ENCODE data around the gene LRBA. TPM values are rescaled to one million over a fixed set of nuclear protein-coding genes. Genes with fewer than 3 reads are reported as not detected.

Gene LRBA
- total RNA-seq, 1 experiment from 2014 or later: 55.3 TPM

DNA sequence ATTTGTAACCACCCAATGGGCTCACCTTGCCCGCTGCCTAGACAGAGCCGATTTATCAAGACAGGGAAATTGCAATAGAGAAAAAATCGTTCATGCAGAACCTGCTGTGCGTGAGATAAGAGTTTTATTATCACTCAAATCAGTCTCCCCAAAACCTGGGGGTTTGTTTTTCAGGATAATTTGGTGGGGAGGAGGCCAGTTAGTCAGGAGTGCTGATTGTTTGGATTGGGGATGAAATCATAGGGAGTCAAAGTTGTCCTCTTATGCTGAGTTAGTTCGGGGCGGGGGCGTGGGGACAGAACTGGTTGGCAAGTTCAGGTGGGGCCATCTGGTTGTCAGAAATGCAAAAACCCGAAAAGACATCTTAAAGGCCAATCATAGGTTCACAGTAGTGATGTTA is 230.1 kb downstream of the LRBA start:
- Mint-ChIP-seq H3K36me3 (ENCODE audit: insufficient read depth in 1 of 3, low read depth in 3 of 3) (peaks cover 0 to 6% (median 5%) of the 10 kb centered on the region in 3 experiments; a peak in 2 of 7 replicates), H3K4me3 (no peak overlapping the region), H3K27me3 (ENCODE audit: low read depth) (no peaks in the 10 kb centered on the region), H3K9me3 (no peaks in the 10 kb centered on the region), H3K27ac (peak overlapping the region; percentile 19 to 46 (median 39); a peak in 5 of 7 replicates), H3K4me1 (peaks cover 22 to 23% of the 10 kb centered on the region in 2 experiments)
- Histone ChIP-seq H3K14ac (ENCODE audit: insufficient read depth, low read length) (no peak overlapping the region), H3K23ac (ENCODE audit: insufficient read length, low read depth, low read length) (no peak overlapping the region), H4K20me1 (ENCODE audit: control insufficient read depth, insufficient read depth, insufficient read length) (no peaks in the 10 kb centered on the region), H3K27me3 (ENCODE audit: insufficient read depth, low read length) (no peaks in the 10 kb centered on the region), H2AFZ (ENCODE audit: low read length) (no peak overlapping the region), H2AK5ac (ENCODE audit: insufficient read length, low read length) (no peak overlapping the region), H4K5ac (ENCODE audit: insufficient read length, low read depth, low read length) (no peak overlapping the region), H4K8ac (replicated peaks; ENCODE audit: insufficient read length, low read depth, low read length) (no peak overlapping the region), H3K9me3 (ENCODE audit: control insufficient read depth, low read depth, low read length) (no peaks in the 10 kb centered on the region), H4K91ac (ENCODE audit: insufficient read length, low read depth, low read length) (no peak overlapping the region), H3K56ac (ENCODE audit: insufficient read length, low read depth, low read length) (no peak overlapping the region), H3K4ac (ENCODE audit: low read depth, low read length) (no peak overlapping the region), H2BK12ac (ENCODE audit: insufficient read length, low read depth, low read length) (no peak overlapping the region), H3K4me1 (ENCODE audit: insufficient read depth, low read length) (peaks cover 6% of the 10 kb centered on the region; the same call in 1 of the 2 replicates), H3K79me1 (ENCODE audit: insufficient read depth, low read depth, low read length, poor library complexity, severe bottlenecking) (no peaks in the 10 kb centered on the region), H3K27ac (ENCODE audit: insufficient read length, low read depth, low read length) (no peak overlapping the region), H3K23me2 (ENCODE audit: insufficient read length, low read depth, low read length, poor library complexity, severe bottlenecking) (no peaks in the 10 kb centered on the region), H3K9ac (ENCODE audit: extremely low read depth, insufficient read length, low read length) (no peak overlapping the region), H2BK5ac (ENCODE audit: insufficient read length, low read length) (no peak overlapping the region), H2BK120ac (ENCODE audit: low read depth, low read length, poor library complexity, severe bottlenecking) (no peak overlapping the region), H3K18ac (ENCODE audit: insufficient read length, low read depth, low read length) (no peak overlapping the region), H3T11ph (ENCODE audit: low read length) (no peak overlapping the region), H3K4me2 (ENCODE audit: insufficient read depth, insufficient read length, low read length) (no peak overlapping the region), H2BK20ac (ENCODE audit: low read depth, low read length, poor library complexity, severe bottlenecking) (no peak overlapping the region), H3K79me2 (ENCODE audit: insufficient read depth, low read length) (no peaks in the 10 kb centered on the region), H2BK15ac (ENCODE audit: low read depth, low read length) (no peak overlapping the region)
- no peak for DNase-seq
- TF ChIP-seq CTCF (conservative IDR thresholded peaks at IDR 0.05): no peak
- no CpG with 5 or more reads among the region's 8 CpGs for WGBS (ENCODE audit: extremely low coverage, insufficient read length, low lambda C conversion rate)
